Osteoblast (primary cell): ENCODE data around the gene IL17B. TPM values are rescaled to one million over a fixed set of nuclear protein-coding genes. Genes with fewer than 3 reads are reported as not detected.

Experiments
- DNase-seq: peaks from one replicate; pipeline ENCODE4 v3.0.0; 2011; ENCODE audit warnings: low spot score, mixed read lengths; ENCODE audit not compliant: insufficient read length; ENCODE audit errors: missing footprints
- H2AFZ ChIP-seq: 2 replicates; pipeline ENCODE4 v1.6.0; 2011; ENCODE audit warnings: mild to moderate bottlenecking, low read length
- H3K27ac ChIP-seq: 2 replicates; pipeline ENCODE4 v1.5.1; 2011; ENCODE audit warnings: mild to moderate bottlenecking, low read depth, low read length, moderate library complexity
- H3K27me3 ChIP-seq: 2 replicates; pipeline ENCODE4 v1.6.0; 2012; ENCODE audit warnings: mild to moderate bottlenecking, control low read depth, inconsistent platforms, low read length, moderate library complexity; ENCODE audit not compliant: insufficient read depth
- H3K36me3 ChIP-seq: 2 replicates; pipeline ENCODE4 v1.5.1; 2011; ENCODE audit warnings: mild to moderate bottlenecking, low read length, control low read depth, moderate library complexity; ENCODE audit not compliant: insufficient read depth
- H3K4me1 ChIP-seq: 2 replicates; pipeline ENCODE4 v1.5.1; 2011; ENCODE audit warnings: mild to moderate bottlenecking, low read length, control low read depth, moderate library complexity; ENCODE audit not compliant: insufficient read depth
- H3K4me2 ChIP-seq: 2 replicates; pipeline ENCODE4 v1.6.0; 2011; ENCODE audit warnings: mild to moderate bottlenecking, low read length; ENCODE audit not compliant: insufficient read depth
- H3K4me3 ChIP-seq: fragments of 200-600 bp; sonication (generic); 3 replicates; pipeline ENCODE4 v1.5.1; 2012; ENCODE audit warnings: mild to moderate bottlenecking, low read length, inconsistent platforms; ENCODE audit not compliant: insufficient read depth
- H3K79me2 ChIP-seq: 2 replicates; pipeline ENCODE4 v1.6.0; 2012; ENCODE audit warnings: mild to moderate bottlenecking, low read length, control low read depth, inconsistent platforms; ENCODE audit not compliant: insufficient read depth
- H3K9me3 ChIP-seq: 2 replicates; pipeline ENCODE4 v1.5.1; 2011; ENCODE audit warnings: low read depth, low read length, control low read depth
- H4K20me1 ChIP-seq: 2 replicates; pipeline ENCODE4 v1.6.0; 2012; ENCODE audit warnings: mild to moderate bottlenecking, low read length, control low read depth; ENCODE audit not compliant: insufficient read depth
- CTCF ChIP-seq: IDR thresholded peaks from 2 replicates; pipeline ENCODE4 v1.5.1; 2011; ENCODE audit warnings: mild to moderate bottlenecking, low read depth, low read length, moderate library complexity; ENCODE audit errors: extremely low read depth
- total RNA-seq: library from RNA; depleted of rRNA; stranded (reverse); fragments of >200 nt; gene quantifications from 2 replicates; pipeline ENCODE4 v1.2.3, GENCODE V29; 2012

IL17B gene
- total RNA-seq, 1 donor: not detected

GRCh38 chr5:149325166-149325735, 53.8 kb downstream of the IL17B start:
- H3K4me2 ChIP-seq: no peak overlapping the region
- no peaks in the 10 kb centered on the region for H3K9me3 ChIP-seq
- H3K27me3 ChIP-seq: no peaks in the 10 kb centered on the region
- H3K27ac ChIP-seq: no peak overlapping the region
- H3K4me3 ChIP-seq: no peak overlapping the region
- no peak for TF ChIP-seq CTCF
- DNase-seq: no peak
- peaks cover 22% of the 10 kb centered on the region for H3K4me1 ChIP-seq
- H3K36me3 ChIP-seq: no peaks in the 10 kb centered on the region
- no peaks in the 10 kb centered on the region for H4K20me1 ChIP-seq
- no peaks in the 10 kb centered on the region for H3K79me2 ChIP-seq
- H2AFZ ChIP-seq: peak overlapping the region; percentile 63

DNA sequence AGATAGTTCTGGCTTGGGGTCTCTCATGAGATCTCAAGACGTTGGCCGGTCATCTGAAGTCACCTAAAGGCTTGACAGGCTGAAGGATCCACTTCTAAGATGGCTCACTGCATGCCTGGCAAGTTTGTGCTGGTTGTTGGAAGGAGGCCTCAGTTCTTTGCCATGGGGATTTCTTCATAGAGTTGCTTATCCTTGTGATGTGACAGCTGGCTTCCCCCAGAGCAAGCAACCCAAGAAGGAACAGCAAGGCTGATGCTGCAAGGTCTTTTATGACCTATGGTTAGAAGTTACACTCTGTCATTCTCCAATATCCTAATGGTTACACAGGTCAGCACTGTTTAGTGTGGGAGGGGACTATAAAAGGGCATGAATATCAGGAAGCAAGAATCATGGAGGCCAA, 54.5 kb downstream of the IL17B start:
- H4K20me1 ChIP-seq: no peaks in the 10 kb centered on the region
- H3K27ac ChIP-seq: no peak overlapping the region
- peaks cover 23% of the 10 kb centered on the region for H3K4me1 ChIP-seq
- TF ChIP-seq CTCF: no peak
- H3K79me2 ChIP-seq: no peaks in the 10 kb centered on the region
- no peaks in the 10 kb centered on the region for H3K36me3 ChIP-seq
- no peak overlapping the region for H3K4me3 ChIP-seq
- H2AFZ ChIP-seq: no peak overlapping the region
- H3K9me3 ChIP-seq: no peaks in the 10 kb centered on the region
- H3K4me2 ChIP-seq: no peak overlapping the region
- DNase-seq: no peak
- H3K27me3 ChIP-seq: no peaks in the 10 kb centered on the region

Other genes with a start within 250 kb of the IL17B start
- gene ABLIM3, start 237.8 kb downstream of the IL17B start, total RNA-seq: 5.8 and 7.4 TPM in 2 replicates
- gene AFAP1L1, start 107.4 kb downstream of the IL17B start, total RNA-seq: 1.1 and 1.5 TPM in 2 replicates
- gene GRPEL2, start 33.8 kb downstream of the IL17B start, total RNA-seq: 34.7 and 34.8 TPM in 2 replicates
- 4.3 and 4.7 TPM in 2 replicates for gene PCYOX1L, start 21.2 kb downstream of the IL17B start, total RNA-seq
- 444 and 497 TPM in 2 replicates for gene CSNK1A1, start 172.1 kb upstream of the IL17B start, total RNA-seq
- 0.72 and 0.88 TPM in 2 replicates for gene ARHGEF37, start 202.2 kb upstream of the IL17B start, total RNA-seq